Measurements from ENCODE around the gene CSNK1A1. TPM values are rescaled to one million over a fixed set of nuclear protein-coding genes. Genes with fewer than 3 reads are reported as not detected.
"Not testable (repeated sequence)": the region's sequence is repeated elsewhere in the genome, so short reads cannot be mapped to it uniquely, and the experiment has no call there.

CSNK1A1 gene
- polyA plus RNA-seq (2011; rRNA removed) (171 and 268 TPM in 2 replicates), polyA minus RNA-seq (2011; rRNA and poly(A)+ RNA removed) (291 and 366 TPM in 2 replicates)

DNA sequence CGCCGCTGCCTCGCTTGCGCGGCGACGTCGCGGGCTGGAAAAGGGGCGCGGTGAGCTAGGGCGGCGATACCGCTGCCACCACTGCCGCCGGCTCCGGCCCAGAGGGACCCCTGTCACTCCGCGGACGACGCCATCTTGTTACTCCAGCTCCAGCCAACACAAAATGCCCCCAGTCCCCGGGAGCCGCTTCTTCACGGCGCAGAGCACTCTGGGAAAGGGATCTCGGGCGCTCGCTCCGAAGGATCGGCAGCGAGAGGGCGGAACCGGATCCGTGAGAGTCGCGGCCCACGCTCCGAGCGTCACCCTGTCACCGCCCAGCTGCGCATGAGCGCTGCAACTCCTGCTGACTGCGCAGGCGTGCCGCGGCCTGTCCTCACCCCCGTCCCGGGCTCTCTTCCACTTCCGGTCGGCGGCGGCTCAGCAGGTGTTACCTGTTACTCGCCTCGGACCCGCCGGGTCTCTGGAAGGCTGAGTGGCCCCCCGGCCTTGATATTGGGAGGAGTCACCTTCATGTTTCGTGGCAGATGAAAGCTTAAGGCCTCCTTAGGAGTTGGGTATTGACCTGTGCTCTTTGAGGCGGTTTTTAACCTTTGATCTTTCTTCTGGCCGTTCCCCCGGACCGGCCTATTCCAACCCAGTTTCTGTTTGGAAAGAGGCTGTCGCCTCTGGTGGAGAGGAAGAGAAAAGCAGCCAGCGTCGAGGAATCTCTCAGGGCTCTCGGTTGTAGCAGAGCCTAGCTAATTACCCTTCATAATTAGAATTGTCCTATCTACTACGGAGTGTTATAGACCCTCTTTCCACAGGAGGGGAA is at the start of gene CSNK1A1:
CSNK1A1 (minus strand) TSS at position 213 of the 811 bp plus-strand sequence. CDS start 475 bp downstream, outside the sequence.
- POLR2A ChIA-PET = interaction anchor here (0.9 kb wide), 1 partner anchor 106 kb away, joined by 3 read pairs; no protein-coding TSS in a partner anchor
- peak; percentile 90 for DNase-seq (ENCODE audit: low read depth)
- Histone ChIP-seq H3K36me3 (ENCODE audit: control insufficient read depth, insufficient read depth, low read length) (peaks cover 7% of the 10 kb centered on the region), H3K27me3 (ENCODE audit: control insufficient read depth, insufficient read depth, low read length) (no peaks in the 10 kb centered on the region), H3K4me3 (ENCODE audit: low read depth, low read length) (peak within 1 kb of the TSS; percentile 75)
- CTCF ChIA-PET = interaction anchor here (0.9 to 5.9 kb wide), 14 partner anchors 9 to 182 kb away, joined by 3 to 107 read pairs (median 4); no protein-coding TSS in a partner anchor
- peak; percentile 80 for TF ChIP-seq CTCF (IDR thresholded peaks at IDR 0.05; ENCODE audit: insufficient read depth, low read depth, low read length)

GRCh38 chr5:149600932-149601331 is 49.7 kb upstream of the CSNK1A1 start:
- POLR2A ChIA-PET = no interaction called here
- no peaks in the 10 kb centered on the region for H3K27me3 ChIP-seq (ENCODE audit: control insufficient read depth, insufficient read depth, low read length)
- H3K36me3 ChIP-seq (ENCODE audit: control insufficient read depth, insufficient read depth, low read length) = no peaks in the 10 kb centered on the region
- no peak overlapping the region for H3K4me3 ChIP-seq (ENCODE audit: low read depth, low read length)
- DNase-seq (ENCODE audit: low read depth) = no peak
- TF ChIP-seq CTCF (IDR thresholded peaks at IDR 0.05; ENCODE audit: insufficient read depth, low read depth, low read length) = no peak
- CTCF ChIA-PET = interaction anchor here (0.6 to 1.1 kb wide), 2 partner anchors 10 to 11 kb away, joined by 3 read pairs; no protein-coding TSS in a partner anchor

- CTCF ChIA-PET = interaction anchor here (0.8 to 1.4 kb wide), 2 partner anchors 9 to 165 kb away, joined by 3 read pairs; no protein-coding TSS in a partner anchor
- POLR2A ChIA-PET = no interaction called here
These were observed 48.1 kb upstream of the CSNK1A1 start for GRCh38 chr5:149599375-149599774.

DNA sequence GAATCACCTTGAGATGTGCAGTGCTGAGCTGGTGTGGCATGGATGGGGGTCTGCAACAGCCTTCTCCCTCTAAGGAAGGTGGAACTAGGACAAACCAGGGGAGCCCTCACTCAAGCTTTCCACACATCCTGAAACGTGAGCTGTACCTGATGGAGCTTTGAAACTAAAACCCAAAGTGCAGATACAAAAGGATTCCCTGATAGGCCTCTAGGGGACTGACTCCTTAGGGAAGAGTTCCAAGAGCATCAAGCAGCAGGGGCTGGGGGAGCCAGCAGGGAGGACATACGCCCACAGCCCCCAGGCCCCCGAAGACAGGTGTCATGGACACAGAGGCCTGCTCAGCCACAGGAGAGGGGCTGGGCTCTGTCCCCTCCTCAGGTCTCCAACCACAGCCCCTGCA is 47.7 kb upstream of the CSNK1A1 start:
- no peak for TF ChIP-seq CTCF (IDR thresholded peaks at IDR 0.05; ENCODE audit: insufficient read depth, low read depth, low read length)
- CTCF ChIA-PET = interaction anchor here (0.8 to 1.4 kb wide), 2 partner anchors 10 to 165 kb away, joined by 3 read pairs; no protein-coding TSS in a partner anchor
- DNase-seq (ENCODE audit: low read depth) = no peak
- Histone ChIP-seq H3K4me3 (ENCODE audit: low read depth, low read length) (no peak overlapping the region), H3K36me3 (ENCODE audit: control insufficient read depth, insufficient read depth, low read length) (no peaks in the 10 kb centered on the region), H3K27me3 (ENCODE audit: control insufficient read depth, insufficient read depth, low read length) (no peaks in the 10 kb centered on the region)
- POLR2A ChIA-PET = no interaction called here

More at GRCh38 chr5:149599375-149599774, 48.1 kb upstream of the CSNK1A1 start:
- H3K4me3 ChIP-seq (ENCODE audit: low read depth, low read length) = no peak overlapping the region
- TF ChIP-seq CTCF (IDR thresholded peaks at IDR 0.05; ENCODE audit: insufficient read depth, low read depth, low read length) = no peak
- DNase-seq (ENCODE audit: low read depth) = no peak
- H3K36me3 ChIP-seq (ENCODE audit: control insufficient read depth, insufficient read depth, low read length) = no peaks in the 10 kb centered on the region
- H3K27me3 ChIP-seq (ENCODE audit: control insufficient read depth, insufficient read depth, low read length) = no peaks in the 10 kb centered on the region

DNA sequence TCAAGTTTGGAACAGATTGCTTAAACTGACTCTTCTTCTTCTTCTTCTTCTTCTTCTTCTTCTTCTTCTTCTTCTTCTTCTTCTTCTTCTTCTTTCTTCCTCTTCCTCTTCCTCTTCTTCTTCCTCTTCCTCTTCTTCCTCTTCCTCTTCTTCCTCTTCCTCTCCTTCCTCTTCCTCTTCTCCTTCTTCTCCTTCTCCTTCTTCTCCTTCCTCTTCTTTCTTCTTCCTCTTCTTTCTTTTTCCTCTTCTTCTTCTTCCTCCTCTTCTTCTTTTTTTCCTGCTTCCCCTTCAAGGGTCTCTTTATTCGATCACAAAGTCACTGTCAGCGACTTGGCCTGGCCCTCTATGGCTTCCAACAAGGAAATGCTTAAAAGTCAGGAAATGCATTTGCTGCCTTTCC is 47.0 kb upstream of the CSNK1A1 start:
- CTCF ChIA-PET = interaction anchor here (0.9 to 4.2 kb wide), 2 partner anchors 20 to 156 kb away, joined by 3 to 18 read pairs; no protein-coding TSS in a partner anchor
- H3K27me3 ChIP-seq (ENCODE audit: control insufficient read depth, insufficient read depth, low read length); H3K36me3 ChIP-seq (ENCODE audit: control insufficient read depth, insufficient read depth, low read length); DNase-seq (ENCODE audit: low read depth); H3K4me3 ChIP-seq (ENCODE audit: low read depth, low read length); POLR2A ChIA-PET: not testable (repeated sequence)
